Ecto neural progenitor cell (in vitro differentiated cells): ENCODE measurements around the gene SUSD6.

Source experiments
- DNase-seq: peaks from one replicate; pipeline ENCODE4 v3.0.0-alpha.2; 2018; ENCODE audit warnings: low spot score

SUSD6 gene

DNA sequence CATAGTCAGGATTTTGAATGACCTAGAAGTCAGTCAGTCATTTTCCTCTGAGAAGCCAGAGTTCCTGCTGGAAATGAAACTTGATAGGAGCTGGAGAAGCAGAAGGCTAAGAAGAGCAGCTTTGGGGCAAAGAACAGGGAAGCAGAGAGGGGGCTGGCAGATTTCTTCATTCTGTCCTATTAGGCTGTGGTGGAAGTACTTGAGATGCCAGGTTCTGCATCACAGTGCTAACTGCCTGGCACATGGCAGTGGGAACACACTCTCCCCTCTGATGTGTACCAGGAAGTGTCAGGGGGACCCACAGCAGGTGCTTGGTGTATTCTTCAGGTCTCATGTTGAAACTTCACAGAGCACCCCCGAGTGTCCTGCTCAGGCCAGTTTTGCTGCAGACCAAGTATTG lies 61.0 kb downstream of the SUSD6 start:
- DNase-seq: no peak

DNA sequence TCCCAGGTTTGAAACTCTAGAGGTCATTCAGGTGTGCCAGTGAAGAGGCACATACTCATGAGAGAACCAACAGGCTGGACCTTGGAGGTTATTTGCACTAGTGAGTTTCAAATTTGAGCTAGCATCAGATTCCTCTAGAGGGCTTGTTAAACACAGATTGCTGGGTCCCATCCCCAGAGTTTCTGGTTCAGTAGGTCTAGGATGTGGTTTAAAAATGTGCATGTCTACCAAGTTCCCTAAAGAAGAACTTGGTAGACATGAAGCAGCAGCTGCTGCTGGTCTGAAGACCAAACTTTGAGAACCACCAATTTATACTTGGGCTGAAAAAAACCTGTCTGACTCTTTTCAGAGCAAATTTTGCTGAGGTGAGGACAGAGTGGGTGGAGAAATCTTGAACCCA lies 61.7 kb downstream of the SUSD6 start:
- DNase-seq: no peak

- no peak for DNase-seq
Observed at GRCh38 chr14:69673578-69674305, 62.3 kb downstream of the SUSD6 start.

DNA sequence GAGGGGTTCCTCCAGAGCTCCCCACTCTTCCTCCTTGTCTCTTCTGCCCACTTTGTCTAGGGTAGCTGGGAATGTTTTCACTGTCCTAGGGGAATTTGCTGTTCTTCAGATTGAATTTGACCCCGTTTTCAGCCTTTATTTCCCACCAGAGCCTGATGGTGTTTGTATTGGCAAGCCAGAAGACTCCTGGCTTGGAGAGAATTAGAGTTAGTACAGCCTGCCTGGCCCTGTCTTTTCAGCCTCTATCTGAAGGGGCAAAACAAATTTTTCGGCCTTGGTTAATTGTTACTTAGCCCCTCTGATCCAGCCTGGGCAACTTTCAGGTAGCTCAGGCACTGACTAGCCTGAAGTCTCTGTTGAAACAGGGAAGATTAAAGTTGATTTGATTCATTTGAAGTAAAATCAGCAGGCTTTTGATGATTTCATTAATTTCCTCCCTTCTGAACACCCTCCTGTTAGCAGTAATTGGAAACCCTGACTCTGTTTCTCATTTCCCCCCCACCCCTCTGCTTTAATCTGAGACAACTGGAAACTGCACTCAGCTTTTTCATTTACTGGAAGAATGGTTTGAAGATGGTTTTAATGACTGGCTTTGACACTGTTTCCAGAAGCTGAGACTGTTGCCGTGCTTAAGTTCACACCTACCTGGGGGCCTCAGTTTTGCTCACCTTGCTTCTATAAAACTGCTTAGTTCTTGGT lies 63.3 kb downstream of the SUSD6 start:
- no peak for DNase-seq

DNA sequence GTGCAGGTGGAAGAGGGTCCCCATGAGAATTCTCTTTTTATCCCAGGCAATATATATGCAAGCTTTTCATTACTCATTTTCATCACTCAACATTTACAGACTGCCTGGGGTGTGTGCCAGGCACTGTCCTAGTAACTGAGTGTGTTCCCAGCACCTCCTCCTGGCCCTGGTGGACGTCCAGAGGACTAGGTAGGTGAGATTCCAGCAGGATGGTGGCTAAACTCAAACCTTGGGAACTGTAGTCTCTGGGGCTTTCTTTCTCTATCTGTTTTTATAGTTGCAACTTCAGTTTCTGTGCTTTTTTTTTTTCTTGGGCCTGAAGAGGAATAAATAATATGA lies 63.8 kb downstream of the SUSD6 start:
- DNase-seq: no peak

- DNase-seq: no peak
Observed at GRCh38 chr14:69675877-69676416, 64.6 kb downstream of the SUSD6 start.

GRCh38 chr14:69676723-69677122 lies 65.3 kb downstream of the SUSD6 start:
- DNase-seq: no peak

- no peak for DNase-seq
Observed at GRCh38 chr14:69680297-69680696, 68.9 kb downstream of the SUSD6 start.

GRCh38 chr14:69682136-69682535 lies 70.7 kb downstream of the SUSD6 start:
- DNase-seq: no peak

DNA sequence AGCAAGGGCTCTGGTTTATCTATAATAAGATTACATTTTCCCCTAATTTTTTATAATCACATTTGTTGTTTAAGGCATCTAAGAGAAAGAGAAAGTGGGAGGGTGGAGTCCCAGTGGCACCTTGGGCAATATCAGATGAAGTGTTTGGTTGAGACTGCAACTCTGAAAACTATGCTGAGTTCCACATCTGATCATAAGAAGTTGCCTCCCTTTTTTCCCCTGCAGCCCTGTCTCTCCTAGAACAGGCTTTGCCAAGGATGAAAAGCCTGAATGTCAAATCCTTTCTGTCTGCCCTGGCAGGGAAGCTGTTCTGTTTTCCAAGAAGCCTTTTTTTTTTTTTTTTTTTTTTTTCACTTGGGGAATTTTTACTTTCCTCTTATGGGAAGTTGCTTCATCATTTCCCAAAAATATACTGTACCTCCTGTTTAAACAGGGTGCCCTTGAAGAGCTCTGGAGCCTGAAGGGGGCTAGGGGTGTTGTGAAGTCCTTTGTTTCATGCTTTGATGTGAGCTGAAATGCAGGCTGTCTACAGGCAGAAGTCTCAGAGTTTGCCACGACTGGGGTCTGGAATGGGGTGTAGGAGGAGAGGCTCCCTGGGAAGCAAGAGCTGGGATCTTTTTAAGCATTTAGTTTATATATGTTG lies 71.3 kb downstream of the SUSD6 start:
- no peak for DNase-seq

- no peak for DNase-seq
Observed at GRCh38 chr14:69683971-69684370, 72.6 kb downstream of the SUSD6 start.

- DNase-seq: no peak
Observed at GRCh38 chr14:69684461-69685217, 73.2 kb downstream of the SUSD6 start.

GRCh38 chr14:69685218-69685616 lies 73.8 kb downstream of the SUSD6 start:
- DNase-seq: no peak

DNA sequence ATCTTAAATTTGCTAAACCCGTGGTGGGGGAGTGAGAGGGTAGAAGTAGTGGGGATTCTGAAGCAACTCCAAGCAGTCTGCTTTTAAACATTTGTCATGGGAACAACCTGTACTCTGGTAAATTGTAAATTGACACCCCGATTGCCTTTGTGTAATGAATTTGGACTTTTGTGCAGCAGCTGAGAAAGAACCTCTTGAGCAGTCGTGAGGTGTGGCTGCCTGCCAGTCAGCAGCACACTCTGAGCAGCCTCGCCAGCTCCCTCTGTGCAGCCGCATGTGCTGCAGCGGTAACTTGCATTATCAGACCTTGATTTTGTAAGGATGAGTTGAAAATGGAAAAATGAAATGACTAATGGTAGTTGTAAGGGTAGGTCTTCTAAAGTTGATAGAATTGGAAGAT lies 74.3 kb downstream of the SUSD6 start:
- DNase-seq: no peak

- no peak for DNase-seq
Observed at GRCh38 chr14:69687606-69688298, 76.4 kb downstream of the SUSD6 start.

- DNase-seq: no peak
Observed at GRCh38 chr14:69688299-69688649, 76.9 kb downstream of the SUSD6 start.

GRCh38 chr14:69690042-69690441 lies 78.6 kb downstream of the SUSD6 start:
- DNase-seq: no peak

- DNase-seq: no peak
Observed at GRCh38 chr14:69692594-69692993, 81.2 kb downstream of the SUSD6 start.

DNA sequence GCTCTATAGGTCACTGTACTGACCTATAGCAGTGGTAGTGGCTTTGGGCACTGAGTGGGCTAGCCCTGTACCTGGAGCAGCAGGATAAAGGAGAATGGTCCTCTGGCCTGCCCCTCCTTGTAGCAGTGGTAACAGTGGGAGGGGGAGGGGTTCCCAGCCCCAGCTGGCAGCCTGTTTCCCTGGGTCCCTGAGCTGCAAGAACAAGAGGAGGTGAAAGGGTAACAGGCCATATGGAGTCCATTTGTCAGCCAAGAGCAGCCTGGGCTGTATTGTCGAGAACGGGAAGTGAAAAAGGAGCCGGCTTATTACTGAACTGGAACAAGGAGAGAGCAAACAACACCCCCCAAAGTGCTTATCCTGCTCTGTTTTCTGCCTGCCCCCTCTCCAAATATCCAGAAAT lies 81.7 kb downstream of the SUSD6 start:
- no peak for DNase-seq

DNA sequence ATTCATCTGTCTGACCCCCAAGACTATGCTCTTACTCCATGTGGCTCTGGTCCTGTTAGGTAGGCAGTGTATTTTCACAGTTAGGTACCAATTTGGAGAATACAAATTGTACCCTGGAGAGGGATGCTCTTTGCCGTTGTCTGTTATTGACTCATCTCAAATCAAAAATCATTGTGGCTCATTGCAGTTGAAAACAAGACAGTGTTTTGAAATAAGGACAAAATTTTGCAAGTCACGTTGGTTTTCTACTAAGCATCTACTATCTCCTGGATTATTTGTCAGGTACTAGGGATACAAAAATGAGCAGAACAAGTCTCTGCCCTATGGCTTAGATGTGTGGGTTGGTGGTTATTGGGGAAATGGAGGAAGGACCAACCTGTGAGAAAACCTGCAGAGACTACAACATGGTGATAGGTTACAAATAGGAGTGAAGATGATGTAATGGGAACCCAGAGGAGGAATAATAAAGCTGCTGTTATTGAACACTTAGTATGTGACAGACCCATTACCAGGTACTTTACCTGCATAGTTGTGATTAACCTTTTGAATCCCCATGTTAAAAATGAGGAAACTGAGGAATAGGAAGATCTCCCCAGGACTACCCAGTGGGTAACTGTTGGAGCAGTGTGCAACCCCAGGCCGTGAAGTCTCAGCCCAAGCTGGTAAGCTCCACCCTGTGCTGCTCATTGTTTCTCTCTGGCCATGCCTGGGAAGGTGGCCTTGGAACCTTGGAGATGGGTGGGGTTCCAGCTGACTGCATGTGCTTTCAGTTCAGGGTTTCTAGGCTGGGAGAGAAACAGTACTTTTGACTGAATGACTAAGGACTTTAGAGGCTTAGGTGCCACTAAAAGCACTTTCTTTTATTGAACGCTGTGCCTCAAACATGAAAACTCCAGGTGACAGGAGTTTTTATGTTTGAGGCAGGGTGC lies 82.7 kb downstream of the SUSD6 start:
- DNase-seq: no peak
